NCI-H510A (cell line): Measurements from ENCODE around the gene RPS2.
A peak's percentile ranks its signal among the peaks of the same experiment; 100 is the strongest.
"Not testable (repeated sequence)": the region's sequence is repeated elsewhere in the genome, so short reads cannot be mapped to it uniquely, and the experiment has no call there.

Experiments used
- DNase-seq: peaks from one replicate; lab custom pipeline; 2025; lab: John Stamatoyannopoulos, UW

Gene RPS2

GRCh38 chr16:1964506-1965395, at the start of gene RPS2:
Gene RPS2, minus strand, starts transcription at chr16:1964826. Its CDS starts 201 bp downstream, at chr16:1964625.
- peak; percentile 90 for DNase-seq

GRCh38 chr16:2013527-2013926, 48.9 kb upstream of the RPS2 start:
- no peak for DNase-seq

GRCh38 chr16:2011726-2012125, 47.1 kb upstream of the RPS2 start:
- DNase-seq = not testable (repeated sequence)

- DNase-seq = peak; percentile 59
These were observed 45.3 kb upstream of the RPS2 start, which contains the start of gene ZNF598 for GRCh38 chr16:2009791-2010510. Gene ZNF598, minus strand, starts transcription at chr16:2009821.

GRCh38 chr16:2009164-2009711, 44.6 kb upstream of the RPS2 start:
- no peak for DNase-seq

- no peak for DNase-seq
These were observed 44.1 kb upstream of the RPS2 start for GRCh38 chr16:2008631-2009163.

GRCh38 chr16:2008009-2008526, 43.4 kb upstream of the RPS2 start:
- no peak for DNase-seq

GRCh38 chr16:2007081-2007836, 42.6 kb upstream of the RPS2 start:
- no peak for DNase-seq

GRCh38 chr16:2006317-2006716, 41.7 kb upstream of the RPS2 start:
- no peak for DNase-seq

GRCh38 chr16:2005646-2006045, 41.0 kb upstream of the RPS2 start:
- no peak for DNase-seq

- DNase-seq = no peak
These were observed 40.3 kb upstream of the RPS2 start for GRCh38 chr16:2004795-2005517.

- peak; percentile 86 for DNase-seq
These were observed 39.4 kb upstream of the RPS2 start for GRCh38 chr16:2003827-2004641.

GRCh38 chr16:2003231-2003826, 38.7 kb upstream of the RPS2 start:
- DNase-seq = no peak

GRCh38 chr16:2002406-2003230, 38.0 kb upstream of the RPS2 start:
- no peak for DNase-seq

- DNase-seq = no peak
These were observed 37.1 kb upstream of the RPS2 start for GRCh38 chr16:2001456-2002355.

- DNase-seq = no peak
These were observed 36.4 kb upstream of the RPS2 start for GRCh38 chr16:2001035-2001434.

- DNase-seq = no peak
These were observed 35.4 kb upstream of the RPS2 start for GRCh38 chr16:1999866-2000514.
